Measurements from ENCODE around the gene SMPD3. TPM values are rescaled to one million over a fixed set of nuclear protein-coding genes. Genes with fewer than 3 reads are reported as not detected.

SMPD3 gene
- total RNA-seq, 1 experiment from 2014 or later: 2.4 TPM

- BruUV-seq (replicated peaks): no TSS peak
- H3K36me3 Mint-ChIP-seq (ENCODE audit: insufficient read depth, unreplicated experiment): no peaks in the 10 kb centered on the region
- intact Hi-C loops (cut with micrococcal nuclease; ENCODE audit: unreplicated experiment): no loop called here
- POLR2A ChIA-PET: no interaction called here
- no peaks in the 10 kb centered on the region for H3K27me3 ChIP-seq (replicated peaks; ENCODE audit: control insufficient read depth, insufficient read depth, low read length)
- no peak overlapping the region for H3K4me3 ChIP-seq (ENCODE audit: low read depth, low read length)
- H3K4me1 ChIP-seq: 0 out of 2 replicates have a peak, but pooled peaks cover under 1% of the 10 kb centered on the region
- TF ChIP-seq CTCF (IDR thresholded peaks at IDR 0.05; ENCODE audit: insufficient read depth in 1 of 2, low read depth in 1 of 2, low read length in 1 of 2, severe bottlenecking in 1 of 2, unreplicated experiment in 1 of 2): no peak
- no peak for DNase-seq
- peaks cover 7% of the 10 kb centered on the region for H3K4me1 Mint-ChIP-seq (ENCODE audit: low read depth, unreplicated experiment)
- no peaks in the 10 kb centered on the region for H3K27me3 Mint-ChIP-seq (ENCODE audit: insufficient read depth, unreplicated experiment)
- no peak overlapping the region for H3K4me3 Mint-ChIP-seq (ENCODE audit: unreplicated experiment)
- H3K9me3 Mint-ChIP-seq (ENCODE audit: unreplicated experiment): no peaks in the 10 kb centered on the region
- no peaks in the 10 kb centered on the region for H3K36me3 ChIP-seq (ENCODE audit: control insufficient read depth, insufficient read depth, low read length)
- peaks cover 10% of the 10 kb centered on the region; the same call in 1 of the 2 replicates for H3K9me3 ChIP-seq
- CTCF ChIA-PET: interaction anchor here (0.6 kb wide), 1 partner anchor 147 kb away, joined by 4 read pairs; no protein-coding TSS in a partner anchor
- no peak overlapping the region for H3K27ac Mint-ChIP-seq (ENCODE audit: unreplicated experiment)
These were observed 25.2 kb upstream of the SMPD3 start for GRCh38 chr16:68473358-68474070.

GRCh38 chr16:68472581-68472980, 24.3 kb upstream of the SMPD3 start:
- Mint-ChIP-seq H3K4me1 (ENCODE audit: low read depth, unreplicated experiment) (peaks cover 7% of the 10 kb centered on the region), H3K9me3 (ENCODE audit: unreplicated experiment) (no peaks in the 10 kb centered on the region), H3K27ac (ENCODE audit: unreplicated experiment) (no peak overlapping the region), H3K4me3 (ENCODE audit: unreplicated experiment) (no peak overlapping the region), H3K36me3 (ENCODE audit: insufficient read depth, unreplicated experiment) (no peaks in the 10 kb centered on the region), H3K27me3 (ENCODE audit: insufficient read depth, unreplicated experiment) (no peaks in the 10 kb centered on the region)
- no peak overlapping the region for H3K4me3 ChIP-seq (ENCODE audit: low read depth, low read length)
- H3K4me1 ChIP-seq: no peaks in the 10 kb centered on the region
- no peaks in the 10 kb centered on the region for H3K36me3 ChIP-seq (ENCODE audit: control insufficient read depth, insufficient read depth, low read length)
- intact Hi-C loops (cut with micrococcal nuclease; ENCODE audit: unreplicated experiment): no loop called here
- BruUV-seq (replicated peaks): no TSS peak
- ChIA-PET POLR2A (no interaction called here), CTCF (no interaction called here)
- H3K27me3 ChIP-seq (replicated peaks; ENCODE audit: control insufficient read depth, insufficient read depth, low read length): no peaks in the 10 kb centered on the region
- TF ChIP-seq CTCF (IDR thresholded peaks at IDR 0.05; ENCODE audit: insufficient read depth in 1 of 2, low read depth in 1 of 2, low read length in 1 of 2, severe bottlenecking in 1 of 2, unreplicated experiment in 1 of 2): no peak
- no peak for DNase-seq
- 0 out of 2 replicates have a peak, but pooled peaks cover 3% of the 10 kb centered on the region for H3K9me3 ChIP-seq

GRCh38 chr16:68470461-68471150, 22.3 kb upstream of the SMPD3 start:
- POLR2A ChIA-PET: no interaction called here
- Histone ChIP-seq H3K9me3 (no peaks in the 10 kb centered on the region), H3K27me3 (replicated peaks; ENCODE audit: control insufficient read depth, insufficient read depth, low read length) (no peaks in the 10 kb centered on the region), H3K4me3 (ENCODE audit: low read depth, low read length) (no peak overlapping the region), H3K4me1 (no peaks in the 10 kb centered on the region), H3K36me3 (ENCODE audit: control insufficient read depth, insufficient read depth, low read length) (no peaks in the 10 kb centered on the region)
- CTCF ChIA-PET: interaction anchor here (1.2 kb wide), 1 partner anchor 22 kb away, joined by 6 read pairs; the partner anchor contains the start of gene SMPD3
- DNase-seq: no peak
- no peaks in the 10 kb centered on the region for H3K36me3 Mint-ChIP-seq (ENCODE audit: insufficient read depth, unreplicated experiment)
- no peaks in the 10 kb centered on the region for H3K9me3 Mint-ChIP-seq (ENCODE audit: unreplicated experiment)
- no TSS peak for BruUV-seq (replicated peaks)
- no peak overlapping the region for H3K4me3 Mint-ChIP-seq (ENCODE audit: unreplicated experiment)
- no peak overlapping the region for H3K27ac Mint-ChIP-seq (ENCODE audit: unreplicated experiment)
- peaks cover 7% of the 10 kb centered on the region for H3K4me1 Mint-ChIP-seq (ENCODE audit: low read depth, unreplicated experiment)
- intact Hi-C loops (cut with micrococcal nuclease; ENCODE audit: unreplicated experiment): no loop called here
- TF ChIP-seq CTCF (IDR thresholded peaks at IDR 0.05; ENCODE audit: insufficient read depth in 1 of 2, low read depth in 1 of 2, low read length in 1 of 2, severe bottlenecking in 1 of 2, unreplicated experiment in 1 of 2): no peak
- no peaks in the 10 kb centered on the region for H3K27me3 Mint-ChIP-seq (ENCODE audit: insufficient read depth, unreplicated experiment)

Data from Caco-2 (cell line).